G401 (cell line): ENCODE data around the gene DTX3L. TPM values are rescaled to one million over a fixed set of nuclear protein-coding genes. Genes with fewer than 3 reads are reported as not detected.

Experiments
- DNase-seq: peaks from one replicate; pipeline ENCODE4 v3.0.0-alpha.2; 2015; ENCODE audit warnings: low spot score
- in situ Hi-C: cut with HindIII; loops from 2 replicates; pipeline ENCODE4 v1.10.0; 2016; ENCODE audit warnings: low sequenced_read_pairs, mixed read lengths
- total RNA-seq: library from RNA; depleted of rRNA; stranded (reverse); fragments of >200 nt; shearing (Covaris generic); gene quantifications from 2 replicates; pipeline ENCODE4 v1.2.3, GENCODE V29; 2014; rRNA removed

DTX3L gene
- total RNA-seq, 1 experiment from 2014 or later: 5.3 TPM

GRCh38 chr3:122594025-122594424 is 29.9 kb downstream of the DTX3L start:
- in situ Hi-C loops: no loop called here
- DNase-seq: no peak

- in situ Hi-C loops: no loop called here
- no peak for DNase-seq
These were observed 34.0 kb downstream of the DTX3L start for GRCh38 chr3:122598151-122598550.

GRCh38 chr3:122598556-122598955 is 34.4 kb downstream of the DTX3L start:
- in situ Hi-C loops: no loop called here
- DNase-seq: no peak

- in situ Hi-C loops: no loop called here
- DNase-seq: no peak
These were observed 38.0 kb downstream of the DTX3L start for GRCh38 chr3:122602011-122602710.

- in situ Hi-C loops: no loop called here
- no peak for DNase-seq
These were observed 38.9 kb downstream of the DTX3L start for GRCh38 chr3:122603056-122603455.

GRCh38 chr3:122606330-122606729 is 42.2 kb downstream of the DTX3L start:
- no peak for DNase-seq
- in situ Hi-C loops: no loop called here

GRCh38 chr3:122608916-122609315 is 44.8 kb downstream of the DTX3L start:
- DNase-seq: no peak

GRCh38 chr3:122609798-122610559 is 45.8 kb downstream of the DTX3L start:
- in situ Hi-C loops: no loop called here
- DNase-seq: no peak

More at GRCh38 chr3:122608916-122609315, 44.8 kb downstream of the DTX3L start:
- in situ Hi-C loops: no loop called here

- no peak for DNase-seq
- in situ Hi-C loops: no loop called here
These were observed 48.6 kb downstream of the DTX3L start for GRCh38 chr3:122612696-122613095.

GRCh38 chr3:122615303-122615702 is 51.2 kb downstream of the DTX3L start:
- in situ Hi-C loops: no loop called here
- no peak for DNase-seq

GRCh38 chr3:122618614-122619013 is 54.5 kb downstream of the DTX3L start:
- in situ Hi-C loops: no loop called here
- no peak for DNase-seq

GRCh38 chr3:122619040-122619439 is 54.9 kb downstream of the DTX3L start:
- in situ Hi-C loops: no loop called here
- no peak for DNase-seq

- no peak for DNase-seq
- in situ Hi-C loops: no loop called here
These were observed 56.3 kb downstream of the DTX3L start for GRCh38 chr3:122620399-122620798.

- in situ Hi-C loops: no loop called here
- no peak for DNase-seq
These were observed 57.0 kb downstream of the DTX3L start for GRCh38 chr3:122621112-122621511.

GRCh38 chr3:122623031-122623829 is 59.1 kb downstream of the DTX3L start:
- in situ Hi-C loops: no loop called here
- DNase-seq: peak; percentile 27

Other genes starting within 250 kb of the DTX3L start
- not detected in 2 replicates for gene CSTA, start 239.1 kb upstream of the DTX3L start, total RNA-seq
- gene MIX23, start 181.1 kb upstream of the DTX3L start, total RNA-seq: 72.6 and 93.7 TPM in 2 replicates
- 35.6 and 58.4 TPM in 2 replicates for gene FAM162A, start 180.2 kb upstream of the DTX3L start, total RNA-seq
- 1.5 and 3.5 TPM in 2 replicates for gene WDR5B, start 148.3 kb upstream of the DTX3L start, total RNA-seq
- gene KPNA1, start 49.4 kb upstream of the DTX3L start, total RNA-seq: 30.8 and 58.9 TPM in 2 replicates
- gene PARP9, start within 50 bp of the DTX3L start, total RNA-seq: 3.8 and 4.1 TPM in 2 replicates
- gene PARP15, start 13.3 kb downstream of the DTX3L start, total RNA-seq: not detected in 2 replicates
- 9.7 and 21.2 TPM in 2 replicates for gene PARP14, start 116.5 kb downstream of the DTX3L start, total RNA-seq
- gene HSPBAP1, start 229.5 kb downstream of the DTX3L start, total RNA-seq: 5.7 and 12.3 TPM in 2 replicates
- 17.9 and 18.2 TPM in 2 replicates for gene SLC49A4, start 230.7 kb downstream of the DTX3L start, total RNA-seq